22Rv1 (cell line): ENCODE results near the gene CMTM7.

ENCODE experiments used
- CTCF ChIP-seq: fragments of 450-650 bp; IDR thresholded peaks from 2 replicates; pipeline ENCODE4 v1.5.1; 2017; ENCODE audit warnings: mild to moderate bottlenecking
- ZFX ChIP-seq: fragments of 450-650 bp; IDR thresholded peaks from 2 replicates; pipeline ENCODE4 v1.6.1; 2017; ENCODE audit warnings: antibody characterized with exemption, borderline replicate concordance

GRCh38 chr3:32500231-32500630 is 108.6 kb downstream of the CMTM7 start:
- TF ChIP-seq CTCF (no peak), ZFX (no peak)
